ENCODE results near the gene HOXD10. TPM values are rescaled to one million over a fixed set of nuclear protein-coding genes. Genes with fewer than 3 reads are reported as not detected.

Gene HOXD10
- total RNA-seq, 4 donors from 2014 or later: 0.56 to 0.59 TPM; not detected in 2

DNA sequence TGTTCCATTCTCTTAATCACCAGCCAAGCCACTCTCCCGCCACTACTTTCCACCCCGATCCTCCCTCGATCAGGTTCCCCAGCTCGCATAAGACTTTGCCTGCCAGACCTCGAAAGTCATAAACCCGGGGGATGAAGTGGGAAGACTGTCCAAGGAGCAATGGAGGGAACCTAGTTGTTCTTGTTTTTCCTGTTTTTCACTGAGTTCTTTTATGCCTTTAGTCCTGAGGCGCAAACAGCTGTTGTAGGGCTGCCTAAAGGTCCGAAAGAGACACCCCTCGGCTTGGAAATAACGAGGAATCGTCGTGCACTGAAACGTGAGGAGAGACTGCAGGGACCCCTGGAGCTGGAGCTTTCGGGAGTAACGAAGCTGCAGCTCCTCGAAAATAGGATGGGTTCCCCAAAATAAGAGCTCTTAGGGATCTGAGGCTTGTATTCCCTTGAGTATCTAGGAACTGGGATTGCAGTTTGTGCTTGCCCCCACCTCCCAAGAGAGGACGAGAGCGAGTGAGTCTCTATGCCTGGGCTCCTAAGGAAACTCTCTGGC, 18.7 kb upstream of the HOXD10 start:
- H3K4me3 ChIP-seq: peak overlapping the region; percentile 47
- H3K9me3 ChIP-seq: no peaks in the 10 kb centered on the region
- no peak for DNase-seq (ENCODE audit: low spot score in 2 of 2)
- H3K36me3 ChIP-seq: no peaks in the 10 kb centered on the region
- H3K27ac ChIP-seq: no peak overlapping the region
- H3K27me3 ChIP-seq: peaks cover 100% of the 10 kb centered on the region
- peaks cover 47% of the 10 kb centered on the region for H3K4me1 ChIP-seq
- 5% methylated on average over 17 of the region's 18 CpGs for WGBS
- TF ChIP-seq EP300 (IDR thresholded peaks at IDR 0.05) (no peak), POLR2A (IDR thresholded peaks at IDR 0.05) (no peak), POLR2AphosphoS5 (IDR thresholded peaks at IDR 0.05) (no peak)
- TF ChIP-seq, protein P1, sequence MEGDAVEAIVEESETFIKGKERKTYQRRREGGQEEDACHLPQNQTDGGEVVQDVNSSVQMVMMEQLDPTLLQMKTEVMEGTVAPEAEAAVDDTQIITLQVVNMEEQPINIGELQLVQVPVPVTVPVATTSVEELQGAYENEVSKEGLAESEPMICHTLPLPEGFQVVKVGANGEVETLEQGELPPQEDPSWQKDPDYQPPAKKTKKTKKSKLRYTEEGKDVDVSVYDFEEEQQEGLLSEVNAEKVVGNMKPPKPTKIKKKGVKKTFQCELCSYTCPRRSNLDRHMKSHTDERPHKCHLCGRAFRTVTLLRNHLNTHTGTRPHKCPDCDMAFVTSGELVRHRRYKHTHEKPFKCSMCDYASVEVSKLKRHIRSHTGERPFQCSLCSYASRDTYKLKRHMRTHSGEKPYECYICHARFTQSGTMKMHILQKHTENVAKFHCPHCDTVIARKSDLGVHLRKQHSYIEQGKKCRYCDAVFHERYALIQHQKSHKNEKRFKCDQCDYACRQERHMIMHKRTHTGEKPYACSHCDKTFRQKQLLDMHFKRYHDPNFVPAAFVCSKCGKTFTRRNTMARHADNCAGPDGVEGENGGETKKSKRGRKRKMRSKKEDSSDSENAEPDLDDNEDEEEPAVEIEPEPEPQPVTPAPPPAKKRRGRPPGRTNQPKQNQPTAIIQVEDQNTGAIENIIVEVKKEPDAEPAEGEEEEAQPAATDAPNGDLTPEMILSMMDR (IDR thresholded peaks at IDR 0.05): no peak

DNA sequence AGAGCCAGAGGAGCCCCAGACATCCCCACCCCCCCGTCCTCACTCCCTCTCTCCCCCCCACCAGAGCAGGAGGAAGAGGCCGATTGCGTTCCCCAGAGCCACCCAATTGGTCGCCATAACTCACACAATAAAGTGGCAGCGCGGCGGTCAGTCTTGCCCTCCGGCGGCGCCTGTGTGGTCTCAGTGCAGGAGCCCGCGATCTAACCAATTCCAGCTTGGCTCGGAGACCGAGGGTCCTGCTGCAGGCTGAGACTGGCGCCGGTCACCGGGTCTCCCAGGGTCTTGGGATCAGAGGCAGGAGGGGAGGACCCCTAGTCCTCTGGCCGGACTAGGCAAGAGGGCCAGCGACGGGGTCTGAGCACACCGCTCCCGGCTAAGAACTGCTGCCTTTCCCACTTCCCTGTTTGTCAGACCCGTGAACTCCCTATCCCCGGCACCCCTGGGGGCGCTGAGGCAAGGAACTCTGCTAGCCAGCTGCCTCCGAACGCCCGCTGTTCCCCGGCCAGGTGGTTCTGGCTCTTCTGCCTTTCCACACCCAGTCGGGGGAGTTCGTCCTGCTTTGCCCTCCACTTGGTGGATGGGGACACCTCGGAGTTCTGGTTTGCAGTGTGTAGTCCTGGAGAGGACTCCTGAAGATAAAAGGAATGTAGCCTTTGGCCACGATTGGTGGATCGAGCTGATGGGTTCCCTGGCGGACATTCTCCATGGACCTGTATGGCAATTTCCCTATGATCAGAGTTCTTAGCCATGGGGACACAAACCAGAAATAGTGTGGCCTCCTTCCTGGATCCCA, 18.0 kb upstream of the HOXD10 start:
- H3K36me3 ChIP-seq: no peaks in the 10 kb centered on the region
- H3K27ac ChIP-seq: no peak overlapping the region
- TF ChIP-seq POLR2A (IDR thresholded peaks at IDR 0.05) (no peak), EP300 (IDR thresholded peaks at IDR 0.05) (no peak), POLR2AphosphoS5 (IDR thresholded peaks at IDR 0.05) (no peak)
- TF ChIP-seq, protein P1 (IDR thresholded peaks at IDR 0.05): no peak
- peak in 1 of 2 donors; percentile 58 for DNase-seq (ENCODE audit: low spot score in 2 of 2)
- WGBS: no CpG with 5 or more reads among the region's 35 CpGs
- H3K27me3 ChIP-seq: peaks cover 100% of the 10 kb centered on the region
- no peaks in the 10 kb centered on the region for H3K9me3 ChIP-seq
- no peak overlapping the region for H3K4me3 ChIP-seq
- H3K4me1 ChIP-seq: peaks cover 40% of the 10 kb centered on the region

DNA sequence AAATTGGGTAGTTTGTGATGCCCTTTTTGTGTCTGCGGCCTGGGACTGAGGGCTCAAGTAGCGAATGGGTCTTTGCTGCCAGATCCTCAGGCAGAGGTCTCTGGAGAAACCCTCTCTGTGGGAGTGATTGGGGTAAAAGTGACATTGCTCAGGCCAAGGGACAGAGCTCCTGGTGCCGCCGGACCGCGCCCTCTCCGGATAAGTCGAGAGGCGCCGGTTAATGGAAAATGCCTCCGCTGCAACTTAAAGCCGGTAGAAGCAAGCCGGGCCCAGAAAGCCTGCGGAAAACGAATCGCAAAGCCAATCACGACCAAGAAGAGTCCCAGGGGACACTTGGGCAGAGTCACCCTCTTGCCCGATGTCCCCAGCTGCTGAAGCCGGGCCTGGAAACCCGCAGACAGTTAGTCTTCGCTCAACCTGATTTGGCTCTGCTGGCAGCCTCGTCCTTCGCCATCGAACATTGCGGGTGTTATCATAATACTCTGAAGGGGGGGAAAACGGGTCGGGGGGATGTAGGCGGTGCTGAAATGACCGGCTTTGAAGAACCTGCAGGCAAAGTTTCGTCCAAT, 17.3 kb upstream of the HOXD10 start:
- no peak for DNase-seq (ENCODE audit: low spot score in 2 of 2)
- TF ChIP-seq, protein P1 (IDR thresholded peaks at IDR 0.05): no peak
- TF ChIP-seq EP300 (IDR thresholded peaks at IDR 0.05): no peak
- TF ChIP-seq POLR2AphosphoS5 (IDR thresholded peaks at IDR 0.05): no peak
- Histone ChIP-seq H3K4me3 (no peak overlapping the region), H3K9me3 (no peaks in the 10 kb centered on the region), H3K36me3 (no peaks in the 10 kb centered on the region), H3K27ac (no peak overlapping the region), H3K27me3 (peaks cover 100% of the 10 kb centered on the region), H3K4me1 (peaks cover 45% of the 10 kb centered on the region)
- 19% methylated on average over 13 of the region's 30 CpGs for WGBS

DNA sequence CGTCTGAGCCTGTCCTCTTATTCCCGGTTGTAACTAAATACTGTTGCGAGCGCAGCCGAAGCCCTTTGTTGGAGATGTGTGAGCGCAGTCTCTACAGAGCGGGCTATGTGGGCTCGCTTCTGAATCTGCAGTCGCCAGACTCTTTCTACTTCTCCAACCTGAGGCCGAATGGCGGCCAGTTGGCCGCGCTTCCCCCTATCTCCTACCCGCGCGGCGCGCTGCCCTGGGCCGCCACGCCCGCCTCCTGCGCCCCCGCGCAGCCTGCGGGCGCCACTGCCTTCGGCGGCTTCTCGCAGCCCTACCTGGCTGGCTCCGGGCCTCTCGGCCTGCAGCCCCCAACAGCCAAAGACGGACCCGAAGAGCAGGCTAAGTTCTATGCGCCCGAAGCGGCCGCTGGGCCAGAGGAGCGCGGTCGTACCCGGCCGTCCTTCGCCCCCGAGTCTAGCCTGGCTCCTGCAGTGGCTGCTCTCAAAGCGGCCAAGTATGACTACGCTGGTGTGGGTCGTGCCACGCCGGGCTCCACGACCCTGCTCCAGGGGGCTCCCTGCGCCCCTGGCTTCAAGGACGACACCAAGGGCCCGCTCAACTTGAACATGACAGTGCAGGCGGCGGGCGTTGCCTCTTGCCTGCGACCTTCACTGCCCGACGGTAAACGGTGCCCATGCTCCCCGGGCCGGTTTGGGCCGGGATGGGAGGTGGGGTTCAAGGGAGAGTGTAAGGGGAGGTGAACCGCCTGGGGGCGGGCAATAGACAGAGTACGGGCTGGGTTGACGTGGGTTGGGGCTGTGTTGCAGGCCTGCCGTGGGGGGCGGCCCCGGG, 16.6 kb upstream of the HOXD10 start, which contains the start of gene HOXD12:
HOXD12 (plus strand) TSS at position 68 of the 819 bp plus-strand sequence; CDS start at position 75, 7 bp downstream.
- no peak within 1 kb of the TSS for H3K27ac ChIP-seq
- peak; percentile 39 to 70 for DNase-seq (ENCODE audit: low spot score in 2 of 2)

More for the DNA sequence above, 16.6 kb upstream of the HOXD10 start, which contains the start of gene HOXD12:
- TF ChIP-seq POLR2AphosphoS5 (IDR thresholded peaks at IDR 0.05) (no peak), POLR2A (IDR thresholded peaks at IDR 0.05) (no peak), EP300 (IDR thresholded peaks at IDR 0.05) (no peak)
- TF ChIP-seq, protein P1 (IDR thresholded peaks at IDR 0.05): no peak
- Histone ChIP-seq H3K36me3 (no peaks in the 10 kb centered on the region), H3K4me3 (no peak within 1 kb of the TSS), H3K27me3 (peaks cover 100% of the 10 kb centered on the region), H3K9me3 (no peaks in the 10 kb centered on the region), H3K4me1 (peaks cover 52% of the 10 kb centered on the region)
- 11% methylated on average over 8 of the region's 70 CpGs for WGBS

All from suprapubic skin (tissue), 4 donors.